Measurements from ENCODE around the gene TMEM181. TPM values are rescaled to one million over a fixed set of nuclear protein-coding genes. Genes with fewer than 3 reads are reported as not detected.

TMEM181 gene
- total and polyA plus RNA-seq, 2 of the 13 experiments (the other 11 are each of a cell fraction or from before 2014, with no cell fraction given) = 59.1 to 108 TPM

DNA sequence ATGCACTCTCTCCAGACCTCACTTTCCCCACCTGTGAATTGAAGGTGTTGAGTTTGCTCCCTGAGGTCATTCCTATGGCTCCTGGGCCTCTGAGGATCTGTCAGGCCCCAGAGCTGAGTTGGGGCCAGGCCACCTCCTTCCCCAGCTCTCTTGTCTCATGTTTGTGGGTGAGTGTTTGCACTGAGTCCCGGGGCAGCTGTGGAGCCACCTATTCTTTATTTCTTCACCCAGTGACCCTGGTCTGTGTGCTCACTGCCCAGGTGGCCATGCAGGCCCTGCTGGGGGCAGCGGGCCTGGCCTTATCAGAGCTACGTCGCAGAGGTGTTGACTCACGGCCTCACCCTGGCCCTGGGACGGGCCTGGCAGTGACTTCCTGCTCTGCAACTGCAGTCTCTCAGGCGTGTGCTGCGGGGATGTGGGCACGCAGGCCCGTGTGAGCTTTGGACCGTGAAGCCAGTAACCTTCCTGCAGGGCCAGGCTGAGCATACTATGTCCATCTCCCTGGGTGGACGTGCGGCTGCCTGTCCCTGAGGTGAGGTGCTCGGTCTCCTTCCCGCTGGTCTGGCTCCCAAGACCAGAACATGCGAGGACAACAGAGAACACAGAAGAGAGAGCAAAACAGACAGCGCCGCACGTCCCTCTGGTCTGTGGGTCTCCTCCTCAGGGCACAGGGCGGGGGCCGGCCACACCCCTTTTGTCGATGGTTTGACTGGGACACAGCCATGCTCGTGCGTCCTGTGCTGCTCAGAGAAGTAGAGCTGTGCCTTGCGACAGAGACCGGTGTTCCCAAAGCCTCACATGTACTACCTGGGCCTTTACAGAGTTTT lies 12.1 kb downstream of the TMEM181 start (continued):
- TF ChIP-seq IKZF4 (CRISPR knock-in tag; IDR thresholded peaks at IDR 0.05; ENCODE audit: borderline replicate concordance, low read depth, not compliant biosample characterization) (peak; percentile 99), HOXA5 (CRISPR knock-in tag; IDR thresholded peaks at IDR 0.05) (peak; percentile 89), HOXD1 (CRISPR knock-in tag; IDR thresholded peaks at IDR 0.05) (peak; percentile 86; the same call in 1 of the 2 replicates), ZNF567 (CRISPR knock-in tag; IDR thresholded peaks at IDR 0.05; ENCODE audit: borderline replicate concordance) (peak; percentile 96; the same call in 1 of the 2 replicates), TGIF2 (CRISPR knock-in tag; IDR thresholded peaks at IDR 0.05) (peak; percentile 97), KDM4B (CRISPR knock-in tag; IDR thresholded peaks at IDR 0.05) (peak; percentile 93), EHMT2 (IDR thresholded peaks at IDR 0.05; ENCODE audit: borderline replicate concordance, low read depth, low read length) (no peak), FIP1L1 (IDR thresholded peaks at IDR 0.05; ENCODE audit: borderline replicate concordance, insufficient read depth, low read depth, low read length) (peak; percentile 71; the same call in 1 of the 2 replicates), POLR2AphosphoS5 (IDR thresholded peaks at IDR 0.05; ENCODE audit: low read depth, low read length) (peak; percentile 37; the same call in 1 of the 2 replicates), GLI4 (CRISPR knock-in tag; IDR thresholded peaks at IDR 0.05; ENCODE audit: borderline replicate concordance) (peak; percentile 98; the same call in 1 of the 2 replicates), KLF16 (CRISPR knock-in tag; IDR thresholded peaks at IDR 0.05) (peak in 1 of 2 experiments; percentile 98; a peak in 2 of 4 replicates), SIX4 (CRISPR knock-in tag; IDR thresholded peaks at IDR 0.05) (peak; percentile 86), ZSCAN31 (CRISPR knock-in tag; IDR thresholded peaks at IDR 0.05; ENCODE audit: low read depth) (peak; percentile 92), CEBPG (CRISPR knock-in tag; IDR thresholded peaks at IDR 0.05) (peak; percentile 87), ZNF430 (CRISPR knock-in tag; IDR thresholded peaks at IDR 0.05) (peak; percentile 99), ZNF678 (CRISPR knock-in tag; IDR thresholded peaks at IDR 0.05) (peak; percentile 98), SCMH1 (CRISPR knock-in tag; IDR thresholded peaks at IDR 0.05; ENCODE audit: borderline replicate concordance) (no peak), NFYC (CRISPR knock-in tag; IDR thresholded peaks at IDR 0.05) (peak; percentile 55; the same call in 1 of the 2 replicates), KLF15 (CRISPR knock-in tag; IDR thresholded peaks at IDR 0.05; ENCODE audit: borderline replicate concordance) (no peak), EP300 (IDR thresholded peaks at IDR 0.05; ENCODE audit: low read depth in 2 of 2, low read length in 2 of 2) (peak in 1 of 2 experiments; percentile 61; a peak in 2 of 4 replicates), EP300 (CRISPR knock-in tag; IDR thresholded peaks at IDR 0.05; ENCODE audit: borderline replicate concordance) (peak; percentile 88), RELA (CRISPR knock-in tag; IDR thresholded peaks at IDR 0.05) (peak; percentile 95), REL (CRISPR knock-in tag; conservative IDR thresholded peaks at IDR 0.05) (peak; percentile 88; the same call in 1 of the 2 replicates), MAFK (conservative IDR thresholded peaks at IDR 0.05 in 1 of 2, IDR thresholded peaks at IDR 0.05 in 1 of 2; ENCODE audit: low read length in 2 of 2) (no peak), HMG20B (CRISPR knock-in tag; conservative IDR thresholded peaks at IDR 0.05) (peak; percentile 90; the same call in 1 of the 2 replicates), ZNF264 (CRISPR knock-in tag; IDR thresholded peaks at IDR 0.05) (peak; percentile 92; the same call in 1 of the 2 replicates)
- TF ChIP-seq, protein P1, sequence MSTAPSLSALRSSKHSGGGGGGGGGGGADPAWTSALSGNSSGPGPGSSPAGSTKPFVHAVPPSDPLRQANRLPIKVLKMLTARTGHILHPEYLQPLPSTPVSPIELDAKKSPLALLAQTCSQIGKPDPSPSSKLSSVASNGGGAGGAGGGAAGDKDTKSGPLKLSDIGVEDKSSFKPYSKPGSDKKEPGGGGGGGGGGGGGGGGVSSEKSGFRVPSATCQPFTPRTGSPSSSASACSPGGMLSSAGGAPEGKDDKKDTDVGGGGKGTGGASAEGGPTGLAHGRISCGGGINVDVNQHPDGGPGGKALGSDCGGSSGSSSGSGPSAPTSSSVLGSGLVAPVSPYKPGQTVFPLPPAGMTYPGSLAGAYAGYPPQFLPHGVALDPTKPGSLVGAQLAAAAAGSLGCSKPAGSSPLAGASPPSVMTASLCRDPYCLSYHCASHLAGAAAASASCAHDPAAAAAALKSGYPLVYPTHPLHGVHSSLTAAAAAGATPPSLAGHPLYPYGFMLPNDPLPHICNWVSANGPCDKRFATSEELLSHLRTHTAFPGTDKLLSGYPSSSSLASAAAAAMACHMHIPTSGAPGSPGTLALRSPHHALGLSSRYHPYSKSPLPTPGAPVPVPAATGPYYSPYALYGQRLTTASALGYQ (CRISPR knock-in tag; IDR thresholded peaks at IDR 0.05) = peak; percentile 83; the same call in 1 of the 2 replicates
- TF ChIP-seq, protein P2, sequence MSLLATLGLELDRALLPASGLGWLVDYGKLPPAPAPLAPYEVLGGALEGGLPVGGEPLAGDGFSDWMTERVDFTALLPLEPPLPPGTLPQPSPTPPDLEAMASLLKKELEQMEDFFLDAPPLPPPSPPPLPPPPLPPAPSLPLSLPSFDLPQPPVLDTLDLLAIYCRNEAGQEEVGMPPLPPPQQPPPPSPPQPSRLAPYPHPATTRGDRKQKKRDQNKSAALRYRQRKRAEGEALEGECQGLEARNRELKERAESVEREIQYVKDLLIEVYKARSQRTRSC (CRISPR knock-in tag; IDR thresholded peaks at IDR 0.05; ENCODE audit: low read depth) = peak; percentile 98

All from HepG2 (cell line).